Breast epithelium (tissue), 3 donors: ENCODE data around the gene GC.

Source experiments
- CTCF ChIP-seq, 3 donors: fragments of 450-650 bp; IDR thresholded peaks; one replicate each; pipeline ENCODE4 v1.5.1; 2016 to 2017; ENCODE audit warnings: antibody characterized with exemption in 3 of 3, mild to moderate bottlenecking in 3 of 3, moderate library complexity in 3 of 3
- POLR2A ChIP-seq: fragments of 450-650 bp; IDR thresholded peaks from one replicate; pipeline ENCODE4 v1.6.1; 2016; ENCODE audit warnings: antibody characterized with exemption, mild to moderate bottlenecking, moderate library complexity
- POLR2AphosphoS5 ChIP-seq, 3 donors: sonication (generic); formaldehyde crosslinking; IDR thresholded peaks; one replicate each; pipeline ENCODE4 v1.6.1; 2017; ENCODE audit warnings: antibody characterized with exemption in 3 of 3

GRCh38 chr4:71692198-71692597 lies 91.7 kb downstream of the GC start:
- no peak for TF ChIP-seq POLR2AphosphoS5 (IDR thresholded peaks at IDR 0.05)
- no peak for TF ChIP-seq CTCF (IDR thresholded peaks at IDR 0.05)
- TF ChIP-seq POLR2A, result no peak
